GM23338 (cell line): ENCODE results near the gene CXCR1. TPM values are rescaled to one million over a fixed set of nuclear protein-coding genes. Genes with fewer than 3 reads are reported as not detected.

ENCODE experiments used
- CREB1 ChIP-seq: fragments of 250-450 bp; sonication (Bioruptor Pico); IDR thresholded peaks from 2 replicates; pipeline ENCODE4 v1.5.0; 2020; ENCODE audit warnings: low read depth, mild to moderate bottlenecking, moderate library complexity
- JUNB ChIP-seq: IDR thresholded peaks from one replicate; pipeline ENCODE4 v1.6.1; 2016; ENCODE audit warnings: antibody characterized with exemption; ENCODE audit not compliant: unreplicated experiment
- POLR2AphosphoS5 ChIP-seq: IDR thresholded peaks from 2 replicates; pipeline ENCODE4 v1.6.1; 2016; ENCODE audit warnings: antibody characterized with exemption, low read depth
- STAT1 ChIP-seq: IDR thresholded peaks from one replicate; pipeline ENCODE4 v1.6.1; 2016; ENCODE audit warnings: antibody characterized with exemption; ENCODE audit not compliant: unreplicated experiment
- ZNF331 ChIP-seq: fragments of 250-450 bp; sonication (Bioruptor Pico); IDR thresholded peaks from 2 replicates; pipeline ENCODE4 v1.5.0; 2020; ENCODE audit warnings: low read depth, mild to moderate bottlenecking, moderate library complexity
- polyA plus RNA-seq: library from polyadenylated mRNA; unstranded; fragments of >200 nt; fragmentation: Nextera tagmentation; extraction: Ambion mirVana; gene quantifications from 2 replicates; pipeline ENCODE4 v1.2.1, GENCODE V29; 2016
- total RNA-seq: library from RNA; depleted of rRNA; stranded (reverse); fragments of >200 nt; shearing (Covaris generic); gene quantifications from 2 replicates; pipeline ENCODE4 v1.2.3, GENCODE V29; 2014
- TF ChIP-seq, protein P1 (sequence below): IDR thresholded peaks from one replicate; pipeline ENCODE4 v1.6.1; 2018; ENCODE audit warnings: antibody characterized with exemption; ENCODE audit not compliant: unreplicated experiment
- TF ChIP-seq, protein P2 (sequence below): fragments of 250-450 bp; sonication (Bioruptor Pico); IDR thresholded peaks from 2 replicates; pipeline ENCODE4 v1.5.0; 2020; ENCODE audit warnings: mild to moderate bottlenecking, moderate library complexity

The CXCR1 gene
- total and polyA plus RNA-seq, 2 experiments from 2014 or later: not detected

DNA sequence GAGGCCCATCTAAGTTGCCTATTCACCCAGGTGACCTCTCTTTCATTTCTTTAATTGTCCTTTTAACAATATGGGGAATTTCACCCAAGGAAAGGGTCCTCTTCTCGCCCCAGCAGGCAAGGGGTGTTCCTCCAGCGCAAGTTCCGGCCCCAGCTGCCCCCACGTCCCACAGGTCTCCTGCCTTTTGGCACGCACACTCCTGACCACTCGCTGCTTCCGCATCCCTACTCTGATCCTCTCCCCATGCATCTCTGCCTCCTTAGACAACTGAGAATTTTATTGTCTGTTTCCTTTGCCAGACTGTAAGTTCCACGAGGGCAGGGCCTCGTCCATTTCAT is 49.5 kb upstream of the CXCR1 start (continued):
- TF ChIP-seq, protein P1, sequence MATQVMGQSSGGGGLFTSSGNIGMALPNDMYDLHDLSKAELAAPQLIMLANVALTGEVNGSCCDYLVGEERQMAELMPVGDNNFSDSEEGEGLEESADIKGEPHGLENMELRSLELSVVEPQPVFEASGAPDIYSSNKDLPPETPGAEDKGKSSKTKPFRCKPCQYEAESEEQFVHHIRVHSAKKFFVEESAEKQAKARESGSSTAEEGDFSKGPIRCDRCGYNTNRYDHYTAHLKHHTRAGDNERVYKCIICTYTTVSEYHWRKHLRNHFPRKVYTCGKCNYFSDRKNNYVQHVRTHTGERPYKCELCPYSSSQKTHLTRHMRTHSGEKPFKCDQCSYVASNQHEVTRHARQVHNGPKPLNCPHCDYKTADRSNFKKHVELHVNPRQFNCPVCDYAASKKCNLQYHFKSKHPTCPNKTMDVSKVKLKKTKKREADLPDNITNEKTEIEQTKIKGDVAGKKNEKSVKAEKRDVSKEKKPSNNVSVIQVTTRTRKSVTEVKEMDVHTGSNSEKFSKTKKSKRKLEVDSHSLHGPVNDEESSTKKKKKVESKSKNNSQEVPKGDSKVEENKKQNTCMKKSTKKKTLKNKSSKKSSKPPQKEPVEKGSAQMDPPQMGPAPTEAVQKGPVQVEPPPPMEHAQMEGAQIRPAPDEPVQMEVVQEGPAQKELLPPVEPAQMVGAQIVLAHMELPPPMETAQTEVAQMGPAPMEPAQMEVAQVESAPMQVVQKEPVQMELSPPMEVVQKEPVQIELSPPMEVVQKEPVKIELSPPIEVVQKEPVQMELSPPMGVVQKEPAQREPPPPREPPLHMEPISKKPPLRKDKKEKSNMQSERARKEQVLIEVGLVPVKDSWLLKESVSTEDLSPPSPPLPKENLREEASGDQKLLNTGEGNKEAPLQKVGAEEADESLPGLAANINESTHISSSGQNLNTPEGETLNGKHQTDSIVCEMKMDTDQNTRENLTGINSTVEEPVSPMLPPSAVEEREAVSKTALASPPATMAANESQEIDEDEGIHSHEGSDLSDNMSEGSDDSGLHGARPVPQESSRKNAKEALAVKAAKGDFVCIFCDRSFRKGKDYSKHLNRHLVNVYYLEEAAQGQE: no peak
- no peak for TF ChIP-seq POLR2AphosphoS5
- TF ChIP-seq CREB1: no peak
- TF ChIP-seq ZNF331 (CRISPR knock-in tag): no peak
- no peak for TF ChIP-seq JUNB
- TF ChIP-seq, protein P2, sequence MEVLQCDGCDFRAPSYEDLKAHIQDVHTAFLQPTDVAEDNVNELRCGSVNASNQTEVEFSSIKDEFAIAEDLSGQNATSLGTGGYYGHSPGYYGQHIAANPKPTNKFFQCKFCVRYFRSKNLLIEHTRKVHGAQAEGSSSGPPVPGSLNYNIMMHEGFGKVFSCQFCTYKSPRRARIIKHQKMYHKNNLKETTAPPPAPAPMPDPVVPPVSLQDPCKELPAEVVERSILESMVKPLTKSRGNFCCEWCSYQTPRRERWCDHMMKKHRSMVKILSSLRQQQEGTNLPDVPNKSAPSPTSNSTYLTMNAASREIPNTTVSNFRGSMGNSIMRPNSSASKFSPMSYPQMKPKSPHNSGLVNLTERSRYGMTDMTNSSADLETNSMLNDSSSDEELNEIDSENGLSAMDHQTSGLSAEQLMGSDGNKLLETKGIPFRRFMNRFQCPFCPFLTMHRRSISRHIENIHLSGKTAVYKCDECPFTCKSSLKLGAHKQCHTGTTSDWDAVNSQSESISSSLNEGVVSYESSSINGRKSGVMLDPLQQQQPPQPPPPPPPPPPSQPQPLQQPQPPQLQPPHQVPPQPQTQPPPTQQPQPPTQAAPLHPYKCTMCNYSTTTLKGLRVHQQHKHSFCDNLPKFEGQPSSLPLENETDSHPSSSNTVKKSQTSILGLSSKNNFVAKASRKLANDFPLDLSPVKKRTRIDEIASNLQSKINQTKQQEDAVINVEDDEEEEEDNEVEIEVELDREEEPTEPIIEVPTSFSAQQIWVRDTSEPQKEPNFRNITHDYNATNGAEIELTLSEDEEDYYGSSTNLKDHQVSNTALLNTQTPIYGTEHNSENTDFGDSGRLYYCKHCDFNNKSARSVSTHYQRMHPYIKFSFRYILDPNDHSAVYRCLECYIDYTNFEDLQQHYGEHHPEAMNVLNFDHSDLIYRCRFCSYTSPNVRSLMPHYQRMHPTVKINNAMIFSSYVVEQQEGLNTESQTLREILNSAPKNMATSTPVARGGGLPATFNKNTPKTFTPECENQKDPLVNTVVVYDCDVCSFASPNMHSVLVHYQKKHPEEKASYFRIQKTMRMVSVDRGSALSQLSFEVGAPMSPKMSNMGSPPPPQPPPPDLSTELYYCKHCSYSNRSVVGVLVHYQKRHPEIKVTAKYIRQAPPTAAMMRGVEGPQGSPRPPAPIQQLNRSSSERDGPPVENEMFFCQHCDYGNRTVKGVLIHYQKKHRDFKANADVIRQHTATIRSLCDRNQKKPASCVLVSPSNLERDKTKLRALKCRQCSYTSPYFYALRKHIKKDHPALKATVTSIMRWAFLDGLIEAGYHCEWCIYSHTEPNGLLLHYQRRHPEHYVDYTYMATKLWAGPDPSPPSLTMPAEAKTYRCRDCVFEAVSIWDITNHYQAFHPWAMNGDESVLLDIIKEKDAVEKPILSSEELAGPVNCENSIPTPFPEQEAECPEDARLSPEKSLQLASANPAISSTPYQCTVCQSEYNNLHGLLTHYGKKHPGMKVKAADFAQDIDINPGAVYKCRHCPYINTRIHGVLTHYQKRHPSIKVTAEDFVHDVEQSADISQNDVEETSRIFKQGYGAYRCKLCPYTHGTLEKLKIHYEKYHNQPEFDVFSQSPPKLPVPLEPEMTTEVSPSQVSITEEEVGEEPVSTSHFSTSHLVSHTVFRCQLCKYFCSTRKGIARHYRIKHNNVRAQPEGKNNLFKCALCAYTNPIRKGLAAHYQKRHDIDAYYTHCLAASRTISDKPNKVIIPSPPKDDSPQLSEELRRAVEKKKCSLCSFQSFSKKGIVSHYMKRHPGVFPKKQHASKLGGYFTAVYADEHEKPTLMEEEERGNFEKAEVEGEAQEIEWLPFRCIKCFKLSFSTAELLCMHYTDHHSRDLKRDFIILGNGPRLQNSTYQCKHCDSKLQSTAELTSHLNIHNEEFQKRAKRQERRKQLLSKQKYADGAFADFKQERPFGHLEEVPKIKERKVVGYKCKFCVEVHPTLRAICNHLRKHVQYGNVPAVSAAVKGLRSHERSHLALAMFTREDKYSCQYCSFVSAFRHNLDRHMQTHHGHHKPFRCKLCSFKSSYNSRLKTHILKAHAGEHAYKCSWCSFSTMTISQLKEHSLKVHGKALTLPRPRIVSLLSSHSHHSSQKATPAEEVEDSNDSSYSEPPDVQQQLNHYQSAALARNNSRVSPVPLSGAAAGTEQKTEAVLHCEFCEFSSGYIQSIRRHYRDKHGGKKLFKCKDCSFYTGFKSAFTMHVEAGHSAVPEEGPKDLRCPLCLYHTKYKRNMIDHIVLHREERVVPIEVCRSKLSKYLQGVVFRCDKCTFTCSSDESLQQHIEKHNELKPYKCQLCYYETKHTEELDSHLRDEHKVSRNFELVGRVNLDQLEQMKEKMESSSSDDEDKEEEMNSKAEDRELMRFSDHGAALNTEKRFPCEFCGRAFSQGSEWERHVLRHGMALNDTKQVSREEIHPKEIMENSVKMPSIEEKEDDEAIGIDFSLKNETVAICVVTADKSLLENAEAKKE (CRISPR knock-in tag): no peak
- TF ChIP-seq STAT1: no peak
